ENCODE results near the gene SNED1.

DNA sequence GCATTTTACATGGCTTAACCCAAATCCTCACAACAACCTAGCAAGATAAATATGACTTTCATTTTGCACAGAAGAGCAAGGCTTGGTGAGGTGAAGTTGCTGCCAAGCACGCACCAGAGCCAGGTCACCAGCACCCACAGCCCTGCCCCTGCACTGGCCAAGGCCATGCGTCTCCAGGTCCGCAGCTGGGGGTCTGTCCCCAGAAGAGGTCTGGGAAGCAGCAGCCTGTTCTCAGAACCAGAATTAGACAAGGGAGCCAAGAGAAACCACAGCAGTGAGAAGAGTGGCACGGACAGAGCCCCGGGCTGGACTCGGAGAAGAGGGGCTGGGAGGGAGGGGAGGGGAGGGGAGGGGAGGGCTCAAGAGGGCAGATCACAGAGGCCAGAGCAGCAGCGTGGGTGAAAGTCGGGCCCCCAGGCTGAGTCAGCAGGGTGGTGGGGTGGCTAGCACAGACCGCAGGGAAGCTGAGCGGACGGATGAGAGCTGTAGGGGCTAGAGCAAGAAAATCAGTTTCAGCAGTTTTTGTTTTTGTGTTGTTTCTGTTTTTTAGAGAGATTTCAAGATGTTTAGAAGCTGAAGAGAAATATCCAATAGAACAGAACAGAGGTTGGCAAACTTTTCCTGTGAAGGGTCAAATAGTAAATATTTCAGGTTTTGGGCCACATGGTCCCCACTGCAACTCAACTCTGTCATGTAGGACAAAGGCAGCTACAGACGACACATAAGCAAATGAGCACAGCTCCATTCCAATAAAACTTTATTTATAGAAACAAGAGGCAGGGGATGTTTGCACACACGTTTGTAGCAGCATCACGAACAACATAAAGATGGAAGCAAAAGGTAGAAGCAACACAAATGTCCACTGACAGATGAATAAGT, 111.0 kb downstream of the SNED1 start:
- TF ChIP-seq, protein P1, sequence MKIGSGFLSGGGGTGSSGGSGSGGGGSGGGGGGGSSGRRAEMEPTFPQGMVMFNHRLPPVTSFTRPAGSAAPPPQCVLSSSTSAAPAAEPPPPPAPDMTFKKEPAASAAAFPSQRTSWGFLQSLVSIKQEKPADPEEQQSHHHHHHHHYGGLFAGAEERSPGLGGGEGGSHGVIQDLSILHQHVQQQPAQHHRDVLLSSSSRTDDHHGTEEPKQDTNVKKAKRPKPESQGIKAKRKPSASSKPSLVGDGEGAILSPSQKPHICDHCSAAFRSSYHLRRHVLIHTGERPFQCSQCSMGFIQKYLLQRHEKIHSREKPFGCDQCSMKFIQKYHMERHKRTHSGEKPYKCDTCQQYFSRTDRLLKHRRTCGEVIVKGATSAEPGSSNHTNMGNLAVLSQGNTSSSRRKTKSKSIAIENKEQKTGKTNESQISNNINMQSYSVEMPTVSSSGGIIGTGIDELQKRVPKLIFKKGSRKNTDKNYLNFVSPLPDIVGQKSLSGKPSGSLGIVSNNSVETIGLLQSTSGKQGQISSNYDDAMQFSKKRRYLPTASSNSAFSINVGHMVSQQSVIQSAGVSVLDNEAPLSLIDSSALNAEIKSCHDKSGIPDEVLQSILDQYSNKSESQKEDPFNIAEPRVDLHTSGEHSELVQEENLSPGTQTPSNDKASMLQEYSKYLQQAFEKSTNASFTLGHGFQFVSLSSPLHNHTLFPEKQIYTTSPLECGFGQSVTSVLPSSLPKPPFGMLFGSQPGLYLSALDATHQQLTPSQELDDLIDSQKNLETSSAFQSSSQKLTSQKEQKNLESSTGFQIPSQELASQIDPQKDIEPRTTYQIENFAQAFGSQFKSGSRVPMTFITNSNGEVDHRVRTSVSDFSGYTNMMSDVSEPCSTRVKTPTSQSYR (CRISPR knock-in tag; IDR thresholded peaks at IDR 0.05), result no peak
- TF ChIP-seq, protein P2, sequence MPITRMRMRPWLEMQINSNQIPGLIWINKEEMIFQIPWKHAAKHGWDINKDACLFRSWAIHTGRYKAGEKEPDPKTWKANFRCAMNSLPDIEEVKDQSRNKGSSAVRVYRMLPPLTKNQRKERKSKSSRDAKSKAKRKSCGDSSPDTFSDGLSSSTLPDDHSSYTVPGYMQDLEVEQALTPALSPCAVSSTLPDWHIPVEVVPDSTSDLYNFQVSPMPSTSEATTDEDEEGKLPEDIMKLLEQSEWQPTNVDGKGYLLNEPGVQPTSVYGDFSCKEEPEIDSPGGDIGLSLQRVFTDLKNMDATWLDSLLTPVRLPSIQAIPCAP (CRISPR knock-in tag; IDR thresholded peaks at IDR 0.05), result no peak
- TF ChIP-seq NFYB (CRISPR knock-in tag; conservative IDR thresholded peaks at IDR 0.05; ENCODE audit: low read depth), result no peak
